ENCODE measurements around the gene GNAT1. TPM values are rescaled to one million over a fixed set of nuclear protein-coding genes. Genes with fewer than 3 reads are reported as not detected.

The GNAT1 gene
- total RNA-seq, 2 experiments from 2014 or later: not detected

Small RNA genes lying within 50 kb of the gene (microRNA-seq; reads per million reads assigned to microRNA genes)
- gene MIR566 (not detected), gene MIR5787 (not detected)

Other genes with a start within 250 kb of the GNAT1 start
- 100 to 1,000 TPM; 176 to 202 TPM for gene RBM5, start 102.7 kb upstream of the GNAT1 start, total RNA-seq
- gene SEMA3F, start 36.3 kb upstream of the GNAT1 start, total RNA-seq: under 1 TPM; 0.07 to 0.09 TPM
- gene SLC38A3, start 13.7 kb downstream of the GNAT1 start, total RNA-seq: not detected
- 100 to 1,000 TPM; 450 to 509 TPM for gene GNAI2, start 44.6 kb downstream of the GNAT1 start, total RNA-seq
- gene SEMA3B, start 77.5 kb downstream of the GNAT1 start, total RNA-seq: under 1 TPM; 0.16 to 0.70 TPM
- gene LSMEM2, start 87.5 kb downstream of the GNAT1 start, total RNA-seq: not detected
- 100 to 1,000 TPM in 1 of 2 experiments, 10 to 100 TPM in 1; 74.8 to 103 TPM for gene IFRD2, start 100.8 kb downstream of the GNAT1 start, total RNA-seq
- gene HYAL3, start 107.8 kb downstream of the GNAT1 start, total RNA-seq: 10 to 100 TPM; 13.0 to 14.3 TPM
- 10 to 100 TPM; 23.1 to 37.3 TPM for gene NAA80, start 107.8 kb downstream of the GNAT1 start, total RNA-seq
- under 1 TPM; 0.14 to 0.15 TPM for gene HYAL1, start 112.0 kb downstream of the GNAT1 start, total RNA-seq
- gene HYAL2, start 131.1 kb downstream of the GNAT1 start, total RNA-seq: 1 to 10 TPM; 7.4 TPM
- 10 to 100 TPM; 20.4 to 25.0 TPM for gene TUSC2, start 136.6 kb downstream of the GNAT1 start, total RNA-seq
- gene RASSF1, start 149.2 kb downstream of the GNAT1 start, total RNA-seq: 100 to 1,000 TPM; 124 to 205 TPM
- gene ZMYND10, start 154.1 kb downstream of the GNAT1 start, total RNA-seq: 1 to 10 TPM; 2.4 to 2.9 TPM
- 10 to 100 TPM; 45.3 to 49.7 TPM for gene NPRL2, start 159.2 kb downstream of the GNAT1 start, total RNA-seq
- gene CYB561D2, start 159.3 kb downstream of the GNAT1 start, total RNA-seq: 10 to 100 TPM; 35.1 to 37.7 TPM
- gene TMEM115, start 167.9 kb downstream of the GNAT1 start, total RNA-seq: 10 to 100 TPM; 19.8 to 23.0 TPM

Data from activated CD8-positive, alpha-beta memory T cell treated with anti-CD3 and anti-CD28 coated beads, Interleukin-2, amount 10 ng/mL, durations not matched to agents 7 days and 5 days (primary cell).